Subcutaneous adipose tissue (tissue), 4 donors: ENCODE measurements around the gene SUN1. TPM values are rescaled to one million over a fixed set of nuclear protein-coding genes. Genes with fewer than 3 reads are reported as not detected.

Experiments
- CTCF ChIP-seq: fragments of 450-650 bp; IDR thresholded peaks from one replicate; pipeline ENCODE4 v1.5.1; 2016; ENCODE audit warnings: low read depth, mild to moderate bottlenecking, control low read depth, antibody characterized with exemption, moderate library complexity
- total RNA-seq, 4 donors: library from RNA; depleted of rRNA; stranded (reverse); fragments of >200 nt; gene quantifications; one replicate each; pipeline ENCODE4 v1.1.0, GENCODE V29; 2016

Gene SUN1
- total RNA-seq, 4 donors from 2014 or later = 103 to 239 (median 166) TPM

DNA sequence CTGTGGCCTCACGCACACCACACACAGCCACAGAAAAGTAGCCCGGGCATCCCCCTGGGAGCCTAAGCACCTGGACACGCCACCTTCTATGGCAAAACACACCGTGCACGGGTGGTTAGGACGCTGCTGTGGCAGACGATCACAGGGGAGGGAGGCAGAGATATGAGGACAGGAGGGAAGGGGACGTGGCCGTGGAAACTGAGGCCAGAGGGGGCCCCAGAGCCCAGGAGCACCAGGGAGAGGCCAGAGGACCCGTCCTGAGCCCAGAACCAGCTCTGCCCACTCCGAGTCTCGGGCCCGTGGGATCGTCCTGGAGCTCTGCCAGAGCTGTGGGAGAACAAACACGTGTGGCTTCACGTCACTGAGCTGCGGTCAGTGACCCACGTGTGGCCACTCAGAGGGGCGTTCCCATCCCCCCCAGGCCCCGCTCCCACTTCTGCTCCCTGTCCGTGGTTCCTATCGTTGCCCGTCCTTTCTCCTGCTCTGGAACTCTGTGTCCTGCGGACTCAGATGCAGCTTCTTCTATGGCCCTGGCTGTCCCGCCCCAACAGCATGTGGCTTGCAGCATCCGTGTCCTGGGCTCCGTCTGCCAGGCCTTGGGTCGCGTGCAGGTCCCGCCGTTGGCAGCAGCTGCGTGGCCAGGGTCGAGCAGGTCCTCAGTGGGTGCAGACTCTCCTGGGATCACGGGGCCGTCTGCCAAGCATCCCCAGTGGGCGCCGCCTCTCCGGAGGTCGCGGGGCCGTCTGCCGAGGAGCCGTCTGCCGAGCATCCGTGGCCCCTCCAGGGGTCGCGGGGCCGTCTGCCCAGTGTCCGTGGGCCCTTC, 75.1 kb downstream of the SUN1 start:
- TF ChIP-seq CTCF = no peak

DNA sequence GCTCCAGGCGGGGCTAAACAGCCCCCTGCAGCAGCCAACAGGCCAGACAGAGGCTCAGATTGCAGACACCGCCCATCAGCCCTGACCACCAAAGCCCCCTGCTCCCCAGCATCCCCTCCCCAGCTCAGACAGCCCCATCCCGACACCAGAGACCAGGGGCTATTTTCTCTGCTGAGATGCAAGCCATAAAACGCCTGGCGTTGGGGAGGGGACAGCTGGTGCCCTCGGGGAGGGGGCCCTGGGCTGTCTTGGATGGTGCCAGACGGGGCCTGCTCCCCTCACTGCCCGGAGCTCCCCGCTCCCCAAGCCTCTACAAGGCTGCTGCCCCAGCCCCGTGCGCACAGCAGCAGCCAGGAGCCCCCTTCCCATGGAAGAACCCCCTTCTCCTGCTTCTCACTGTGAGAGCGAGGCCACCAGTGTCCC, 75.9 kb downstream of the SUN1 start:
- TF ChIP-seq CTCF = no peak

GRCh38 chr7:909358-910329, 77.4 kb downstream of the SUN1 start:
- no peak for TF ChIP-seq CTCF

- no peak for TF ChIP-seq CTCF
Measured at GRCh38 chr7:910441-910861, 78.2 kb downstream of the SUN1 start.

DNA sequence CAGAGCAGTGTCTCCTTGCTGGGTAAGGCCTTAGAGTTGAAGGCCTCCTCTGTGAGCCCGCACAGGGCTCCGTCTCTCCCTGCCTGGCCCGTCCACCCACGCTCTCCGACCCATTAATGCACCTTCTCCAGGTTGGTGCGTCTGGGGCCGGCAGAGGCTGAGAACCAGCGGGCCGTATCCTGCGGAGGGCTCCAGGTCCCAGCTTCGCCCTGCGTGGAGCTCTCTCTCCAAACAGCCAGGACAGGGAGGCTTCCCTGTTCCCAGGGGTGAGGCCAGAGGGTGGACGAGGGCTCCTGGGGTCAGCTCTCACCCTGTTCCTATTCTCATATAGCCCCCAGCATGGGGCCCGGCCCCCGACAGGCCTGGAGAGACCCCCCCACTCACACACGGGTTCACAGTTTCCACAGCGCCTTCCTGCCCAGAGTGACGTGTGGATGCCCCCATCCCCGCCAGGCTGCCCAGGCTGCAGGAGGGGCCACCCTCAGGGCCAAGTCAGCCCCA, 78.7 kb downstream of the SUN1 start:
- TF ChIP-seq CTCF = no peak

DNA sequence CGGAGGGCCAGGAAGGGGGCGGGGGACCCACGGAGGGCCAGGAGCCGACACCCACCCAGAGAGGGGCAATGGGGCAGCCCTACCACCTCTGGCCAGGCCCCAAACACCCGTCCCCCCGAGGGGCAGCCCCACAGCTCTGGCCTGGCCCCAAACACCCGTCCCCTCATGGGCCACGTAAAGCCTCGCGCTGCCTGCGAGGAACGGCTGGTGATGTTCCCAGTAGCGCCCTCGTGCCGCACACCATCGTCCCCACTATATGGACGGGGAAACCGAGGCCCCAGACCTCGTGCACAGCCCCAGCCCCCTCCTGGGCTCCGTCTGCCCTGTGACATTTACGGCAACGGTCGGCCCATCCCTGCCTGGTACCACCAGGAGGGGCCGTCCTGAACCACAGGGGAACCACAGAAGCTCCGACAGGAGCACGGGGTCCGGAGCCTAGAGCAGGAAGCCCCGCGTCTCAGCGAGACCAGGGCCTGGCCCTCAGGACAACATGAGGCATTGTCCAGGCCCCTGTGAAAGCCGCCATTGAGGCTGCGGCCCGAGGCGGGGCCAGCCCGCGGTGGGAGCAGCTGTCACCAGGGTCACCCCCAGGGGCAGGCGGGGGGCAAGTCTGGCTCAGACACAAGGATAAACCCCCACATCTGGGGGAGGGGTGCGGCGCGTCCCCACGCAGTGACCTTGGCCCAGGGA, 79.7 kb downstream of the SUN1 start:
- no peak for TF ChIP-seq CTCF
